K562 (cell line): ENCODE measurements around the gene FOXN1. TPM values are rescaled to one million over a fixed set of nuclear protein-coding genes. Genes with fewer than 3 reads are reported as not detected.
A peak's percentile ranks its signal among the peaks of the same experiment; 100 is the strongest.
"Not testable (repeated sequence)": the region's sequence is repeated elsewhere in the genome, so short reads cannot be mapped to it uniquely, and the experiment has no call there.

Experiments
- ATAC-seq: fragments of 200-7000 bp; cut with Tn5 transposase; 3 replicates; pipeline ENCODE4 v1.9.1; 2020; ENCODE audit warnings: moderate library complexity
- BruUV-seq: library from RNA; stranded (reverse); fragments of 400-500 nt; replicated peaks from 2 replicates; lab custom pipeline; 2021; lab: Mats Ljungman, UMichigan
- CTCF ChIA-PET: fragments of 300-600 bp; formaldehyde crosslinking; extraction: SDS; loops from one replicate; lab custom pipeline; 2021; ENCODE audit warnings: low intra/inter-chr PET ratio; lab: Yijun Ruan, JAX
- POLR2A ChIA-PET: fragments of 300-600, 350-650 bp; sonication (Branson Sonifier 250); formaldehyde crosslinking; extraction: SDS; loops from one replicate; lab custom pipeline; 2021; ENCODE audit warnings: antibody characterized with exemption, inconsistent platforms; lab: Yijun Ruan, JAX
- DNase-seq, 4 experiments: peaks; one replicate each; pipeline versions ENCODE4 v3.0.0 to v3.0.0-alpha.2; 2011 to 2018; ENCODE audit warnings: low spot score in 3 of 4, mixed read lengths in 3 of 4; ENCODE audit errors: extremely low read depth in 1 of 4
- FAIRE-seq: peaks from 2 replicates; lab custom pipeline; 2011; peaks lifted over from hg19 to GRCh38; lab: Jason Lieb, UNC
- H2AFZ ChIP-seq: 2 replicates; pipeline ENCODE4 v1.6.0; 2011; ENCODE audit warnings: low read depth, low read length, control low read depth, inconsistent platforms
- H3K27ac ChIP-seq: fragments of 200-600 bp; 3 replicates; pipeline ENCODE4 v1.8.0; 2011; ENCODE audit warnings: low read depth, mild to moderate bottlenecking, control low read depth, inconsistent platforms, low read length, moderate library complexity, mixed read lengths; ENCODE audit errors: extremely low read depth
- H3K27me3 ChIP-seq, 2 experiments: fragments of 300-600 bp in 1 of 2; 2 replicates in 1 of 2; 3 replicates in 1 of 2; pipeline versions ENCODE4 v1.6.0 to v1.8.0; 2011; ENCODE audit warnings: inconsistent platforms in 2 of 2, low read length in 2 of 2, mild to moderate bottlenecking in 1 of 2, mixed read lengths in 1 of 2, moderate library complexity in 1 of 2; ENCODE audit not compliant: control insufficient read depth in 2 of 2, insufficient read depth in 2 of 2
- H3K36me3 ChIP-seq: fragments of 300-600 bp; 3 replicates; pipeline ENCODE4 v1.8.0; 2011; ENCODE audit warnings: mild to moderate bottlenecking, low read length, inconsistent platforms; ENCODE audit not compliant: control insufficient read depth, insufficient read depth
- H3K4me1 ChIP-seq, 2 experiments: fragments of 200-600 bp in 1 of 2; replicated peaks in 1 of 2; 2 replicates in 1 of 2; 3 replicates in 1 of 2; pipeline versions ENCODE4 v1.5.1 to v1.8.0; 2011; ENCODE audit warnings: inconsistent platforms in 2 of 2, low read length in 2 of 2, mild to moderate bottlenecking in 1 of 2, mixed read lengths in 1 of 2, moderate library complexity in 1 of 2; ENCODE audit not compliant: control insufficient read depth in 2 of 2, insufficient read depth in 2 of 2
- H3K4me2 ChIP-seq: 2 replicates; pipeline ENCODE4 v1.6.1; 2011; ENCODE audit warnings: low read length, control low read depth, inconsistent platforms, mixed read lengths; ENCODE audit not compliant: insufficient read depth
- H3K4me3 ChIP-seq: fragments of 200-600 bp; sonication (generic), shearing (Covaris generic); 2 replicates; pipeline ENCODE4 v1.5.1; 2016; ENCODE audit warnings: control low read depth, inconsistent platforms
- H3K79me2 ChIP-seq: fragments of 200-600 bp; 3 replicates; pipeline ENCODE4 v1.8.0; 2011; ENCODE audit warnings: low read length, inconsistent platforms; ENCODE audit not compliant: control insufficient read depth, insufficient read depth
- H3K9ac ChIP-seq, 2 experiments: 2 replicates each; pipeline versions ENCODE4 v1.6.0 to v1.6.1; 2011; ENCODE audit warnings: low read depth in 2 of 2, low read length in 2 of 2, control low read depth in 1 of 2, inconsistent platforms in 1 of 2, mild to moderate bottlenecking in 1 of 2, mixed read lengths in 1 of 2; ENCODE audit not compliant: insufficient read depth in 1 of 2
- H3K9me1 ChIP-seq: one replicate; pipeline ENCODE4 v1.6.0; 2011; ENCODE audit warnings: inconsistent platforms, mild to moderate bottlenecking, low read length, moderate library complexity; ENCODE audit not compliant: control insufficient read depth, insufficient read depth
- H3K9me3 ChIP-seq: replicated peaks from 2 replicates; pipeline ENCODE4 v1.5.1; 2011; ENCODE audit warnings: low read depth, low read length, inconsistent platforms; ENCODE audit not compliant: control insufficient read depth, insufficient read depth
- H4K20me1 ChIP-seq: replicated peaks from 2 replicates; pipeline ENCODE4 v1.6.1; 2011; ENCODE audit warnings: low read length, inconsistent platforms, mixed read lengths; ENCODE audit not compliant: control insufficient read depth, insufficient read depth
- BMI1 ChIP-seq: fragments of 150-350 bp; IDR thresholded peaks from 2 replicates; pipeline ENCODE4 v1.6.1; 2014; ENCODE audit warnings: low read length
- CBX2 ChIP-seq: fragments of 200-600 bp; sonication (generic); IDR thresholded peaks from one replicate; pipeline ENCODE4 v1.6.1; 2012; ENCODE audit warnings: mild to moderate bottlenecking, low read length, inconsistent platforms; ENCODE audit not compliant: insufficient read depth, poor library complexity, severe bottlenecking
- CBX8 ChIP-seq: fragments of 200-600 bp; sonication (generic); IDR thresholded peaks from 2 replicates; pipeline ENCODE4 v1.6.1; 2012; ENCODE audit warnings: borderline replicate concordance, mixed run types, low read depth, mild to moderate bottlenecking, moderate library complexity, mixed read lengths, low read length, control low read depth, inconsistent platforms; ENCODE audit not compliant: poor library complexity, severe bottlenecking; ENCODE audit errors: extremely low read depth
- HSF4 ChIP-seq: fragments of 250-450 bp; sonication (Bioruptor Pico); IDR thresholded peaks from 2 replicates; pipeline ENCODE4 v2.1.2; 2022; ENCODE audit warnings: mild to moderate bottlenecking, moderate library complexity, borderline replicate concordance
- JUND ChIP-seq, 2 experiments: IDR thresholded peaks; 2 replicates in 1 of 2; 3 replicates in 1 of 2; pipeline ENCODE4 v1.6.1; 2011; ENCODE audit warnings: borderline replicate concordance in 2 of 2, low read depth in 2 of 2, low read length in 2 of 2, improper control_type of control experiment in 1 of 2, missing biosample characterization in 1 of 2, missing genetic modification characterization in 1 of 2, missing genetic modification reagents in 1 of 2
- OTX1 ChIP-seq: fragments of 450-650 bp; formaldehyde crosslinking; IDR thresholded peaks from 2 replicates; pipeline ENCODE4 v1.4.0; 2022; ENCODE audit warnings: mild to moderate bottlenecking
- SMAD4 ChIP-seq: fragments of 250-450 bp; sonication (Bioruptor Pico); conservative IDR thresholded peaks from 2 replicates; pipeline ENCODE4 v1.8.0; 2021; ENCODE audit warnings: inconsistent platforms, mild to moderate bottlenecking, moderate library complexity
- SOX6 ChIP-seq: fragments of 450-650 bp; IDR thresholded peaks from 2 replicates; pipeline ENCODE4 v1.6.1; 2014; ENCODE audit warnings: mild to moderate bottlenecking
- SREBF1 ChIP-seq: fragments of 150-350 bp; IDR thresholded peaks from 2 replicates; pipeline ENCODE4 v1.6.1; 2014; ENCODE audit warnings: antibody characterized with exemption, low read depth, low read length, borderline replicate concordance
- ZFP36 ChIP-seq: fragments of 150-350 bp; IDR thresholded peaks from 2 replicates; pipeline ENCODE4 v1.6.1; 2018; ENCODE audit warnings: low read length, low read depth; ENCODE audit not compliant: partially characterized antibody
- ZFPM2 ChIP-seq: fragments of 250-450 bp; sonication (Bioruptor Pico); IDR thresholded peaks from 2 replicates; pipeline ENCODE4 v1.5.1; 2022; ENCODE audit warnings: mild to moderate bottlenecking
- WGBS: fragments of 100-300 bp; shearing (Covaris generic); methylation state at CpG from one replicate; pipeline ENCODE4 v1.1.6; 2016; ENCODE audit warnings: low coverage, mixed read lengths; ENCODE audit not compliant: insufficient coverage; ENCODE audit errors: missing lambda C conversion rate; 5-methylcytosine and 5-hydroxymethylcytosine counted together
- in situ Hi-C: fragments of 300-500 bp; cut with MboI; formaldehyde crosslinking; loops from 4 replicates; pipeline ENCODE4 v1.15.0; 2018; ENCODE audit warnings: inconsistent platforms, mixed read lengths
- intact Hi-C: fragments of 100-400 bp; cut with micrococcal nuclease; formaldehyde crosslinking; loops from 2 replicates; pipeline ENCODE4 v1.14.2; 2022
- polyA plus RNA-seq, 8 experiments: library from polyadenylated mRNA; depleted of rRNA in 4 of 8; stranded (reverse) in 5 of 8; unstranded in 3 of 8; fragments of >200 nt; fragmentation: Nextera tagmentation in 2 of 8; fragmentation: Illumina TruSeq in 1 of 8; extraction: Ambion mirVana in 2 of 8; extraction: Trizol in 1 of 8; gene quantifications; 2 replicates each; pipeline versions ENCODE4 v1.2.1 to v1.2.3, GENCODE V29; 2011 to 2014; ENCODE audit warnings: inconsistent platforms in 1 of 8, missing spikeins in 1 of 8
- total RNA-seq, 7 experiments: library from RNA; depleted of rRNA in 6 of 7; stranded (reverse); fragments of >200 nt in 6 of 7; fragmentation: Illumina TruSeq in 2 of 7; extraction: Trizol in 2 of 7; gene quantifications; 2 replicates each; pipeline versions ENCODE4 v1.2.1 to v1.2.3, GENCODE V29; 2011 to 2021; ENCODE audit warnings: low replicate concordance in 1 of 7

Gene FOXN1
- total and polyA plus RNA-seq, 9 of the 15 experiments (the other 6 are each of a cell fraction or from before 2014, with no cell fraction given): not detected

DNA sequence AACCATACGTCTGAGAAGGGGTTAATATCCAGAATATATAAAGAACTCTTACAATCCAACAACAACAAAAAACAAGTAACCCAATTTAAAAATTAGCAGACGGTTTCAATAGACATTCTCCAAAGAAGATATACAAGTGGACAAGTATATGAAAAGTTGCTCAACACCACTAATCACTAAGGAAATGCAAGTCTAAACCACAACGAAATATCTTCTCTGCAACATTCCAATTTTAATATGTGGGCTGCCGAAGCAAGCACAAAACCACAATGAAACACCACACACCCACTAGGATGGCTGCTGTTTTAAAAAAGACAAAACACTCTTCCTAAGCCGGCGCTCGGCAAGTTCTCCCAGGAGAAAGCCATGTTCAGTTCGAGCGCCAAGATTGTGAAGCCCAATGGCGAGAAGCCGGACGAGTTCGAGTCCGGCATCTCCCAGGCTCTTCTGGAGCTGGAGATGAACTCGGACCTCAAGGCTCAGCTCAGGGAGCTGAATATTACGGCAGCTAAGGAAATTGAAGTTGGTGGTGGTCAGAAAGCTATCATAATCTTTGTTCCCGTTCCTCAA, 38.6 kb upstream of the FOXN1 start (continued):
- TF ChIP-seq CBX2 (peak; percentile 86), BMI1 (peak; percentile 78), SMAD4 (CRISPR knock-in tag) (no peak), ZFPM2 (CRISPR knock-in tag) (no peak), HSF4 (no peak), OTX1 (CRISPR knock-in tag) (no peak), SOX6 (no peak), JUND (IDR thresholded peaks at IDR 0.05; ENCODE audit: borderline replicate concordance, low read depth, low read length) (no peak), JUND (tag; IDR thresholded peaks at IDR 0.05; ENCODE audit: borderline replicate concordance, low read depth, low read length) (no peak), SREBF1 (no peak)
- TF ChIP-seq, all 486 proteins: peak for 6

DNA sequence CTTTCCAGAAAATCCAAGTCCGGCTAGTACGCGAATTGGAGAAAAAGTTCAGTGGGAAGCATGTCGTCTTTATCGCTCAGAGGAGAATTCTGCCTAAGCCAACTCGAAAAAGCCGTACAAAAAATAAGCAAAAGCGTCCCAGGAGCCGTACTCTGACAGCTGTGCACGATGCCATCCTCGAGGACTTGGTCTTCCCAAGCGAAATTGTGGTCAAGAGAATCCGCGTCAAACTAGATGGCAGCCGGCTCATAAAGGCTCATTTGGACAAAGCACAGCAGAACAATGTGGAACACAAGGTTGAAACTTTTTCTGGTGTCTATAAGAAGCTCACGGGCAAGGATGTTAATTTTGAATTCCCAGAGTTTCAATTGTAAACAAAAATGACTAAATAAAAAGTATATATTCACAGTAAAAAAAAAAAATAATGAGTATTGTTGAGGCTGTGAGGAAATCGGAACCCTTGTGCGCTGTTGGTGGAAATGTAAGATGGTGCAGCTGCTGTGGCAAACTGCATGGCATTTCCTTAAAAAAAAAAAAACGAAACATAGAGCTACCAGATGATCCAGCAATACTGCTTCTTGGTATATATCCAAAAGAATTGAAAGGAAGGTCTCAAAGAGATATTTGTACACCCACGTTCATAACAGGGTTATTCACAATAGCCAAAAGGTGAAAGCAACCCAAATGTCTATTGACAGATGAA, 38.0 kb upstream of the FOXN1 start:
- H3K27ac ChIP-seq, POLR2A ChIA-PET, H3K4me3 ChIP-seq, H3K4me2 ChIP-seq, in situ Hi-C loops, H3K9me3 ChIP-seq, DNase-seq, ATAC-seq, H2AFZ ChIP-seq, intact Hi-C loops, H3K36me3 ChIP-seq, H3K9me1 ChIP-seq, H3K4me1 ChIP-seq, FAIRE-seq, CTCF ChIA-PET, H3K9ac ChIP-seq, H3K79me2 ChIP-seq: not testable (repeated sequence)
- H3K27me3 ChIP-seq: peaks cover 29 to 67% of the 10 kb centered on the region in 2 experiments; a peak in 4 of 5 replicates
- TF ChIP-seq ZFP36 (peak; percentile 10), CBX8 (peak; percentile 91), CBX2 (peak; percentile 41)
- TSS peak; percentile 42 for BruUV-seq
- 17% methylated on average over 16 of the region's 20 CpGs for WGBS
- peaks cover 20% of the 10 kb centered on the region for H4K20me1 ChIP-seq
